Activated T-cell treated with anti-CD3 and anti-CD28 coated beads, Interleukin-2, amount 50 U/mL, for 4 hours (primary cell): ENCODE data around the gene HDGFL3. TPM values are rescaled to one million over a fixed set of nuclear protein-coding genes. Genes with fewer than 3 reads are reported as not detected.
"Not testable (repeated sequence)": the region's sequence is repeated elsewhere in the genome, so short reads cannot be mapped to it uniquely, and the experiment has no call there.

Source experiments
- ATAC-seq, 2 donors: fragments of 200-7000 bp; cut with Tn5 transposase; one replicate each; pipeline ENCODE4 v1.10.0; 2021
- DNase-seq: peaks from one replicate; pipeline ENCODE4 v3.0.0-alpha.2; 2020
- H3K27me3 Mint-ChIP-seq: one replicate; pipeline ENCODE4 v1.8.0; 2021; ENCODE audit warnings: low read depth, mixed read lengths
- H3K36me3 Mint-ChIP-seq: one replicate; pipeline ENCODE4 v1.8.0; 2022; ENCODE audit warnings: mixed read lengths; ENCODE audit not compliant: insufficient read depth
- H3K4me1 Mint-ChIP-seq: one replicate; pipeline ENCODE4 v1.8.0; 2021; ENCODE audit warnings: low read depth, mixed read lengths
- H3K4me3 Mint-ChIP-seq: one replicate; pipeline ENCODE4 v1.8.0; 2021; ENCODE audit warnings: mild to moderate bottlenecking, moderate library complexity, mixed read lengths
- H3K9me3 Mint-ChIP-seq: one replicate; pipeline ENCODE4 v1.8.0; 2021; ENCODE audit warnings: mixed read lengths
- total RNA-seq, 3 donors: library from RNA; stranded (reverse); gene quantifications; one replicate each; pipeline ENCODE4 v1.2.1, GENCODE V29; 2021

The HDGFL3 gene
- total RNA-seq, 3 donors from 2014 or later, result 3.4 to 10.9 (median 3.9) TPM

DNA sequence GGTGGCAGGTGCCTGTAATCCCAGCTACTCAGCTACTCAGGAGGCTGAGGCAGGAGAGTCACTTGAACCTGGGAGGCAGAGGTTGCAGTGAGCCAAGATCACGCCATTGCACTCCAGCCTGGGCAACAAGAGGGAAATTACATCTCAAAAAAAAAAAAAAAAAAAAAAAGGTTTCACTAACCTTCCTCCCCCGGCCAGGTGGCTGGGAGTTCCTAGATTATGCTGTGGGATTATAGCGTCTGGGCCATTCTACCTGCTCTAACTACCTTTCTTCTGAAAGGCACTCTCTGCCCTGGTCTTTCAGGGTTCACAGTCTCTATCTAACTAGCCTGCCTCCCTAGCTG is 115.7 kb downstream of the HDGFL3 start:
- H3K27me3 Mint-ChIP-seq, DNase-seq, H3K4me3 Mint-ChIP-seq, H3K4me1 Mint-ChIP-seq, H3K9me3 Mint-ChIP-seq, ATAC-seq, H3K36me3 Mint-ChIP-seq: not testable (repeated sequence)

DNA sequence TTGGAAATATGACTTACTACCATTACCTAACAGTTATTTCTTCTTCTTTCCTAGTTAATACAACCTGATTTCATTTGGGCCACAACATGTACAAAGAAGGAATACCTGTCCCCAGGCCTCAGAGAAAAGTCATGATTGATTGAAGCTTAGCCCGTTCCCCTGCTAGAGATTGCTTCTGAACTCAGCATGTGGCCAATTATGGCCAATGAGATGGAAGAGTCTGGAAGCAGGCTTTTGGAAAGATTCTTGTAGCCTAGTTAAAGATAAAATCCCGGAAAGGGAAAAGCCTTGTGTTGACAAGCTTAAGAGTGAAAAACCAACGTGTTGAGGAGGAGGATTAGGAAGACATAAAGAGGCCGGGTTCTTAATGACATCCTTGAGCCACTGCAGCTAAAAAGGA is 117.2 kb downstream of the HDGFL3 start:
- DNase-seq (no peak), ATAC-seq (no peak)
- H3K27me3 Mint-ChIP-seq, result peaks cover 3% of the 10 kb centered on the region
- no peaks in the 10 kb centered on the region for H3K36me3 Mint-ChIP-seq
- H3K4me1 Mint-ChIP-seq, result peaks cover 6% of the 10 kb centered on the region
- no peak overlapping the region for H3K4me3 Mint-ChIP-seq
- H3K9me3 Mint-ChIP-seq, result no peaks in the 10 kb centered on the region

- H3K4me3 Mint-ChIP-seq, result no peak overlapping the region
- no peak for DNase-seq
- no peak for ATAC-seq
- H3K27me3 Mint-ChIP-seq, result peaks cover 8% of the 10 kb centered on the region
- H3K36me3 Mint-ChIP-seq, result no peaks in the 10 kb centered on the region
- H3K9me3 Mint-ChIP-seq, result no peaks in the 10 kb centered on the region
- peaks cover 6% of the 10 kb centered on the region for H3K4me1 Mint-ChIP-seq
These were observed 118.7 kb downstream of the HDGFL3 start for GRCh38 chr15:83088876-83089275.

DNA sequence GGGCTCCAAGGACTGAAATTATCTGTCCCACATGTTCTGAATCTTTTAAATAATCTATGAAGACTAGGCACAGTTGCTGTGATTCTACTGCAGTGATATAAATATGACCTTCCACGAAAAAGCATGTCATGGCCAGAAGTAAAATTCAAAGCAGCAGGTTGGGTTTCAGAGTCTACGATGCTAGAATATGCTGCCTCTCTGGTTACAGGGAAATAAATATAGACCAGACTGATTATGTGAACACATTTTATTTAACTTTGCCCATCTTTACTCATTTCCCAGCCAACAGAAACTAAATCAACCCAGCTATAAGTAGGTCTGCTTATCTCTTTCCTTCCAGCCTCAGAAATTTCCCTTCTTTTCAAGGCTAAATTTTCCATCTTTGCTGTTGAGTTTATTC is 120.0 kb downstream of the HDGFL3 start:
- no peak for ATAC-seq
- H3K36me3 Mint-ChIP-seq, result no peaks in the 10 kb centered on the region

GRCh38 chr15:83085864-83086552 is 121.6 kb downstream of the HDGFL3 start:
- H3K27me3 Mint-ChIP-seq, result peaks cover 20% of the 10 kb centered on the region
- not testable (repeated sequence) for H3K4me3 Mint-ChIP-seq

More for the DNA sequence above, 120.0 kb downstream of the HDGFL3 start:
- Mint-ChIP-seq H3K4me3 (no peak overlapping the region), H3K27me3 (peaks cover 9% of the 10 kb centered on the region), H3K9me3 (no peaks in the 10 kb centered on the region), H3K4me1 (peaks cover 6% of the 10 kb centered on the region)
- no peak for DNase-seq

DNA sequence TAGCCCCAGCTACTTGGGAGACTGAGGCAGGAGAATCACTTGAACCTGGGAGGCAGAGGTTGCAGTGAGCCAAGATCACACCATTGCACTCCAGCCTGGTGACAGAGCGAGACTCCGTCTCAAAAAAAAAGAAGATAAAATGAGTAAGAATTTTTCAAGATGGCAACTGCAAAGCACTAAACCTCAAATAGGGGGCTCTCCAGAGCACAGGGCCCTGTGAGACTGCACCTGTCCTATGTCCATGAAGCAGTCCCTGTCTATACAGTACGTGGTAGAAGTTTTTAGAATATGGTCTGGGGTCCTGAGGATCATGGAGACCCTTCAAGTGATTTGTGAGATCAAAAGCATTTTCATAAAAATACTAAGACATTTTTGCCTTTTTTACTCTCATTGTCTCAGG is 122.2 kb downstream of the HDGFL3 start:
- peaks cover 20% of the 10 kb centered on the region for H3K27me3 Mint-ChIP-seq
- not testable (repeated sequence) for H3K4me3 Mint-ChIP-seq, DNase-seq, H3K9me3 Mint-ChIP-seq, H3K4me1 Mint-ChIP-seq, H3K36me3 Mint-ChIP-seq, ATAC-seq

More at GRCh38 chr15:83085864-83086552, 121.6 kb downstream of the HDGFL3 start:
- H3K4me1 Mint-ChIP-seq, ATAC-seq, DNase-seq, H3K9me3 Mint-ChIP-seq, H3K36me3 Mint-ChIP-seq: not testable (repeated sequence)

- peaks cover 34% of the 10 kb centered on the region for H3K27me3 Mint-ChIP-seq
- peaks cover 1% of the 10 kb centered on the region for H3K4me1 Mint-ChIP-seq
- no peaks in the 10 kb centered on the region for H3K36me3 Mint-ChIP-seq
- H3K4me3 Mint-ChIP-seq, result no peak overlapping the region
- no peaks in the 10 kb centered on the region for H3K9me3 Mint-ChIP-seq
- ATAC-seq, result no peak
- DNase-seq, result no peak
These were observed 124.8 kb downstream of the HDGFL3 start for GRCh38 chr15:83082730-83083386.

DNA sequence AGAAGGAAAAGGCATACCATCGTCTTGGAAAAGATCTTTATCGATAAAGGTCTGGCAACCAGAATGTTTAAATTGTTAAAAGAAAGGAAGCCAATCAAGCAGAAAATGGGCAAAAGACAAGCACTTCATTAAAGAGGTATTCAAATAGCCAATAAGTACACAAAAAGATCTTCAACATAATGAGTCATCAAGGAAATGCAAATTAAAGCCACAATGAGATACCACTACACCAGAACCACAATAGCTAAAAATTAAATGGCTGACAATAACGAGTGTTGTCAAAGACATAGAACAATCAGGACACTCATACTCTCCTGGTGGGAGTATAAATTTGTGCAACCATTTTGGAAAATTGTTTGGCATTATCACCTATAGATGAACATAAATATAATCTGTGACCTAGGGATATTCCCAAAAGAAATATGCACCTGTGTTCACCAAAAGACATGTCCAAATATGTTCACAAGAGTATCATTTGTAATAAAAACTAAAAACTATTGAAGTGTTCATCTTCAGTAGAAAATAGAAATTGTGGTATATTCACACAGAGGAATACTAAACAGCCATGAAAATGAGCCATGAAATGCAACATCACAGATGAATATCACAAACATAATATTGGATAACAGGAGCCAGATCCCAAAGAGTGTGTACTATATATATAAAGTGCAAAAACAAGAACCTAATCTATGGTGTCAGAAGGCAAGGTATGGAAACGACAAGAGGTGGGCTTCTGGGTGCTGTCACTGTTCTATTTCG is 126.2 kb downstream of the HDGFL3 start:
- Mint-ChIP-seq H3K27me3 (peaks cover 41% of the 10 kb centered on the region), H3K4me1 (peaks cover 1% of the 10 kb centered on the region), H3K9me3 (no peaks in the 10 kb centered on the region), H3K36me3 (no peaks in the 10 kb centered on the region), H3K4me3 (no peak overlapping the region)
- no peak for ATAC-seq
- DNase-seq, result no peak

DNA sequence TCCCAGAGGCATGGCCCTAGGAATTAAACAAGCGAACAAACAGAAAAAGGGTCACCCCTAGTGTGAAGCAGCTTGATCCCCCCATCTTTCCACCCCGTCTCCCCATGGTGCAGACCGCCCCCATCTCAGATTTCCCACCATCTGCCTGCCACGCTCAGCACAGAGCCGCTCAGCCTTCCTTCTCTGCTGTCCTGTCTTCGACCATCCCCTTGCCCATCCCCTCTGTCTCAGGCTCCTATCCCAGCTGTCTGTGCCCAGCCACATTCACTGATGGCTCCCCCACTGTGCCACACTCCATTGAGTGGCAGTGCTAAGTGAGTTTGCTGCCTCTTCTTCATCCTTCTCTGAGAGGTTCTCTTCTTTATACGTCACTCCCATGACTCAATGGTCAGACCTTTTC is 128.9 kb downstream of the HDGFL3 start:
- ATAC-seq, result no peak
- no peak for DNase-seq
- H3K9me3 Mint-ChIP-seq, result peaks cover 10% of the 10 kb centered on the region
- no peak overlapping the region for H3K4me3 Mint-ChIP-seq
- H3K27me3 Mint-ChIP-seq, result peaks cover 41% of the 10 kb centered on the region
- H3K4me1 Mint-ChIP-seq, result peaks cover 1% of the 10 kb centered on the region
- peaks cover 2% of the 10 kb centered on the region for H3K36me3 Mint-ChIP-seq

Other genes starting within 250 kb of the HDGFL3 start
- gene RAMAC, start 221.6 kb downstream of the HDGFL3 start, total RNA-seq, result 10 to 100 TPM; 23.0 to 28.5 (median 28.4) TPM
- gene C15orf40, start 196.2 kb downstream of the HDGFL3 start, total RNA-seq, result 10 to 100 TPM; 27.9 to 33.5 (median 32.7) TPM
- 10 to 100 TPM; 45.6 to 47.9 (median 46.7) TPM for gene BTBD1, start 140.6 kb downstream of the HDGFL3 start, total RNA-seq
- gene TM6SF1, start 100.2 kb downstream of the HDGFL3 start, total RNA-seq, result under 1 TPM; 0.38 to 0.63 (median 0.40) TPM
- not detected for gene BNC1, start 76.8 kb upstream of the HDGFL3 start, total RNA-seq
- not detected for gene SH3GL3, start 239.5 kb upstream of the HDGFL3 start, total RNA-seq